ENCODE data around the gene CCDC198.

Gene CCDC198

DNA sequence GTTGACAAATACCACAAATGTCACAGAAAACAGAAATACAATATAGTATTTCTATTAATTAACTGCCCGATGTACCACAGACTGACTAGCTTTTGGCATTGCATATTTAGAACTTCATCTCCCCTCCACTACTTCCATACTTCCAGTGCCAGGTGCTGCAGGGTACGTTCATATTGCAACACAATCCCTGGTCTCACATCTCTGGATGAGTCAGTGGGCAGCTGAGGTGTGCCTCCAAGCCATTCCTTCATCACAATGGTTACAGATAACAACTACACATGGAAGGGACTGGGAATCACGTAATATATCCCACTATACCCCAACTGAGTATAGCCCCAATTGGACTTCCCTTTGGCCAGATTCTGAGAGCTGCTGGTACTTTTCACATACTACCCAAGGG, 31.1 kb downstream of the CCDC198 start:
- no peak for DNase-seq

DNA sequence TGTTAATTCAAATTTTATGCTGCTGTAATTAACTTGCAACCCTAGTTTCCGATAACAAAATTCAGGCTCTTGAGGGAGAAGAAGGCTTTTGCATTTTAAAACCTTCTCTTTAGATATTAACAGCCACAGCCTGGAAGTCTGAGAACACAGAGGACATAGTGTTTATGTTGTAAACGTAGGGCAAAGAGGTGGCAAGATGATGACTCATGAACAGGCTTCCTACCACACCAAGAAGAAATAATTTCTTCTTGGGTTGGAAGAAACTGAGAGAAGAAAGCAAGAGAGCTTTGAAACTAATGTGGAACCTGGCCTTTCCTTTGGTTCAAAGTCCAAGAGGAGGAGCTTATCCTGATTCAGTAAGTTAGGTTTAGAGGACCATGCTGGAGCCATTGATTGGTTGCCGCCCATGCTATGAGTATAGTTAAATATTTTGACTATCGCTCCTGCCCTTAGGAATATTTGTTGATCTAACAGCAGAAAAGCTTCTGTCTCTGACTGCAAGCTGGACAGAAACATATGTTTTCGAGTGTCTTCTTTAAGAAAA, 31.8 kb downstream of the CCDC198 start:
- no peak for DNase-seq

DNA sequence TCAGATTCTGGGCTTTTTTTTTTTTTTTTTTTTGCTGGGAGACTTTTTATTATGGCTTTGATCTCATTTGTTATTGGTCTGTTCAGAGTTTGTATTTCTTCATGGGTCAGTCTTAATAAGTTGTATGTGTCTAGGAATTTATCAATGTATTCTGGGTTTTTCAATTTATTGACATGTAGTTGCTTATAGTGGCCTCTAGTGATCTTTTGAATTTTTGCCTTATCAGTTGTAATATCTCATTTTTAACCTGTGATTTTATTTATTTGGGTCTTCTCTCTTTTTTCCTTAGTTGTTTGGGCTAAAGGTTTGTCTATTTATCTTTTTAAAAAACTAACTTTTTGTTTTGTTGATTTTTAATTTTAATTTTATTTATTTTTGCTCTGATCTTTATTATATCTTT, 57.7 kb downstream of the CCDC198 start:
- no peak for DNase-seq

DNA sequence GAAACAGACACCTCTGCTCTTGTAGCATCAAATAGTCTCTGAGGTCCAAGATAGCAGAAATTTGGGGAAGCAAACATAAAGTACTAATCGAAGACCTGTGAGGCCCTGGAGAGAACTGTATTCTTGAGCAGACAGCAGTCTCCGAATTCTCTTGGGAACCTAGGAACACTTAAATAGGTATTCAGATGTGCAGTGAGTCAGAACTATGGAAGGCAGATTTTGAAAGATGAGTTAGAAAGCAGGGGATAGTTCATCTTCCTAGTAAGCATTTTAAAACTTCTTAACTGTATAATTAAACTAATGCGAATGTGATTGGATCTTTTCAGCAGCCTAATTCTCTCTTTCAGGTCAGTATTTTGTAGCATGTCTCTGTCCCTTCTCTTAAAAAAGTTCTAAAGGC, 72.7 kb downstream of the CCDC198 start:
- no peak for DNase-seq

DNA sequence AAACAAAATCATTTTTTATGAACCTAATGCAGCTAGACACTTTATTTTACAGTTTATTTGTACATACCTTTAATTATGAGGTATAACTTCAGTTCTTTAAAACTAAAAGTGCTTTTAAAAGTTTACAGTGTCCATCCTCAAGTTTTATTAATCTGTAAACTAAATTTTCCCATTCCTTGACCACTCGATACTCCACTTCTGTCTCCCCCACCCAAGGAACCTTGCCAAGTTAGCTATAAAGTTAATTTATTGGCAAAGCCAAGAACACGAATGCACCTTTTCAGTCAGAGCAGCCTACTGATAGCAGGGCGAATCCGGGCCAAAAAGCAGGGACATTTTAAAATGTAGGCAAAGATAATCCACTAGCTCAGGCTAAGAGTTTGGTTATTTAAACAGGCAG, 73.6 kb downstream of the CCDC198 start:
- no peak for DNase-seq

Data from effector CD8-positive, alpha-beta T cell (primary cell).